Immature natural killer cell (primary cell): Measurements from ENCODE around the gene WHRN. TPM values are rescaled to one million over a fixed set of nuclear protein-coding genes. Genes with fewer than 3 reads are reported as not detected.

Experiments used
- DNase-seq, 3 donors: peaks; one replicate each; pipeline ENCODE4 v3.0.0; 2022; ENCODE audit warnings: mixed read lengths in 1 of 3
- H3K27ac Mint-ChIP-seq, 6 donors: one replicate each; pipeline ENCODE4 v1.8.0; 2020; ENCODE audit warnings: mixed read lengths in 6 of 6, mild to moderate bottlenecking in 5 of 6, inconsistent platforms in 4 of 6, moderate library complexity in 3 of 6
- H3K27me3 Mint-ChIP-seq, 3 donors: one replicate each; pipeline ENCODE4 v1.8.0; 2020 to 2021; ENCODE audit warnings: low read depth in 3 of 3, mild to moderate bottlenecking in 3 of 3, mixed read lengths in 3 of 3, moderate library complexity in 3 of 3, inconsistent platforms in 1 of 3
- H3K36me3 Mint-ChIP-seq, 3 donors: one replicate each; pipeline ENCODE4 v1.8.0; 2020; ENCODE audit warnings: mixed read lengths in 3 of 3, inconsistent platforms in 2 of 3, mild to moderate bottlenecking in 2 of 3
- H3K4me1 Mint-ChIP-seq, 2 donors: one replicate each; pipeline ENCODE4 v1.8.0; 2020; ENCODE audit warnings: inconsistent platforms in 2 of 2, mild to moderate bottlenecking in 2 of 2, mixed read lengths in 2 of 2, moderate library complexity in 1 of 2
- H3K4me3 Mint-ChIP-seq, 5 donors: one replicate each; pipeline ENCODE4 v1.8.0; 2020; ENCODE audit warnings: mild to moderate bottlenecking in 5 of 5, mixed read lengths in 5 of 5, inconsistent platforms in 3 of 5, moderate library complexity in 3 of 5
- H3K9me3 Mint-ChIP-seq, 6 donors: one replicate each; pipeline ENCODE4 v1.8.0; 2020; ENCODE audit warnings: mild to moderate bottlenecking in 6 of 6, mixed read lengths in 6 of 6, inconsistent platforms in 4 of 6, moderate library complexity in 3 of 6
- polyA plus RNA-seq, 3 donors: library from polyadenylated mRNA; unstranded; fragments of 300-500 nt; fragmentation: Illumina TruSeq; gene quantifications; one replicate each; pipeline ENCODE4 v1.2.3, GENCODE V29; 2021

Gene WHRN
- polyA plus RNA-seq, 3 donors from 2014 or later, result 0.22 to 1.4 (median 1.0) TPM

GRCh38 chr9:114373960-114374730 lies 131.1 kb downstream of the WHRN start:
- peak overlapping the region; percentile 90 to 97 (median 94) for H3K27ac Mint-ChIP-seq
- peaks cover 46 to 75% (median 71%) of the 10 kb centered on the region in 3 donors for H3K27me3 Mint-ChIP-seq
- DNase-seq, result peak in 1 of 3 donors; percentile 23
- peaks cover 38 to 62% (median 46%) of the 10 kb centered on the region in 3 donors for H3K36me3 Mint-ChIP-seq
- peaks cover 0 to 4% (median 0%) of the 10 kb centered on the region in 6 donors for H3K9me3 Mint-ChIP-seq
- H3K4me1 Mint-ChIP-seq, result peaks cover 94% of the 10 kb centered on the region in 2 donors
- H3K4me3 Mint-ChIP-seq, result peak overlapping the region; percentile 68 to 75 (median 72)

- peaks cover 28 to 55% (median 39%) of the 10 kb centered on the region in 3 donors for H3K36me3 Mint-ChIP-seq
Observed at GRCh38 chr9:114372921-114373448, 132.3 kb downstream of the WHRN start.

GRCh38 chr9:114371973-114372917 lies 133.0 kb downstream of the WHRN start:
- peaks cover 52 to 83% (median 76%) of the 10 kb centered on the region in 3 donors for H3K27me3 Mint-ChIP-seq
- H3K4me3 Mint-ChIP-seq, result peak overlapping the region; percentile 71 to 85 (median 81)
- H3K4me1 Mint-ChIP-seq, result peaks cover 93% of the 10 kb centered on the region in 2 donors
- peaks cover 0 to 4% (median 0%) of the 10 kb centered on the region in 6 donors for H3K9me3 Mint-ChIP-seq
- peak; percentile 73 to 80 (median 80) for DNase-seq
- H3K36me3 Mint-ChIP-seq, result peaks cover 22 to 54% (median 36%) of the 10 kb centered on the region in 3 donors
- peak overlapping the region; percentile 90 to 97 (median 94) for H3K27ac Mint-ChIP-seq

More at GRCh38 chr9:114372921-114373448, 132.3 kb downstream of the WHRN start:
- Mint-ChIP-seq H3K9me3 (peaks cover 0 to 4% (median 0%) of the 10 kb centered on the region in 6 donors), H3K27me3 (peaks cover 51 to 83% (median 76%) of the 10 kb centered on the region in 3 donors), H3K4me1 (peaks cover 93% of the 10 kb centered on the region in 2 donors), H3K4me3 (peak overlapping the region; percentile 71 to 85 (median 81)), H3K27ac (peak overlapping the region; percentile 90 to 97 (median 94))
- DNase-seq, result peak; percentile 95 to 96 (median 95)

- H3K4me1 Mint-ChIP-seq, result peaks cover 93% of the 10 kb centered on the region in 2 donors
- DNase-seq, result peak in 1 of 3 donors; percentile 22
- peaks cover 27 to 54% (median 40%) of the 10 kb centered on the region in 3 donors for H3K36me3 Mint-ChIP-seq
- H3K4me3 Mint-ChIP-seq, result peak overlapping the region; percentile 71 to 85 (median 81)
- peak overlapping the region; percentile 90 to 97 (median 94) for H3K27ac Mint-ChIP-seq
- H3K27me3 Mint-ChIP-seq, result peaks cover 56 to 85% (median 75%) of the 10 kb centered on the region in 3 donors
- peaks cover 0 to 4% (median 0%) of the 10 kb centered on the region in 6 donors for H3K9me3 Mint-ChIP-seq
Observed at GRCh38 chr9:114371343-114371944, 133.8 kb downstream of the WHRN start.

- H3K27me3 Mint-ChIP-seq, result peaks cover 60 to 87% (median 74%) of the 10 kb centered on the region in 3 donors
- peak in 1 of 3 donors; percentile 41 for DNase-seq
- H3K4me1 Mint-ChIP-seq, result peaks cover 96% of the 10 kb centered on the region in 2 donors
- peak overlapping the region; percentile 71 to 85 (median 81) for H3K4me3 Mint-ChIP-seq
- peaks cover 0 to 4% (median 0%) of the 10 kb centered on the region in 6 donors for H3K9me3 Mint-ChIP-seq
- peak overlapping the region; percentile 90 to 97 (median 94) for H3K27ac Mint-ChIP-seq
- peaks cover 27 to 52% (median 38%) of the 10 kb centered on the region in 3 donors for H3K36me3 Mint-ChIP-seq
Observed at GRCh38 chr9:114370968-114371320, 134.3 kb downstream of the WHRN start.

- peaks cover 59 to 86% (median 69%) of the 10 kb centered on the region in 3 donors for H3K27me3 Mint-ChIP-seq
- DNase-seq, result peak in 1 of 3 donors; percentile 25
Observed at GRCh38 chr9:114370251-114370967, 134.9 kb downstream of the WHRN start.

GRCh38 chr9:114369216-114370130 lies 135.8 kb downstream of the WHRN start:
- H3K4me3 Mint-ChIP-seq, result peak overlapping the region; percentile 29 to 66 (median 57)
- peaks cover 94 to 96% of the 10 kb centered on the region in 2 donors for H3K4me1 Mint-ChIP-seq
- peaks cover 58 to 84% (median 67%) of the 10 kb centered on the region in 3 donors for H3K27me3 Mint-ChIP-seq
- peak; percentile 92 to 94 (median 94) for DNase-seq
- H3K9me3 Mint-ChIP-seq, result peaks cover 0 to 4% (median 0%) of the 10 kb centered on the region in 6 donors
- peaks cover 22 to 47% (median 30%) of the 10 kb centered on the region in 3 donors for H3K36me3 Mint-ChIP-seq
- peak overlapping the region; percentile 90 to 97 (median 94) for H3K27ac Mint-ChIP-seq

More at GRCh38 chr9:114370251-114370967, 134.9 kb downstream of the WHRN start:
- H3K9me3 Mint-ChIP-seq, result peaks cover 0 to 4% (median 0%) of the 10 kb centered on the region in 6 donors
- H3K36me3 Mint-ChIP-seq, result peaks cover 24 to 51% (median 34%) of the 10 kb centered on the region in 3 donors
- H3K4me3 Mint-ChIP-seq, result peak overlapping the region; percentile 31 to 85 (median 75)
- H3K4me1 Mint-ChIP-seq, result peaks cover 95 to 96% of the 10 kb centered on the region in 2 donors
- H3K27ac Mint-ChIP-seq, result peak overlapping the region; percentile 90 to 97 (median 94)

- peaks cover 30 to 51% (median 36%) of the 10 kb centered on the region in 3 donors for H3K36me3 Mint-ChIP-seq
- H3K27me3 Mint-ChIP-seq, result peaks cover 59 to 82% (median 69%) of the 10 kb centered on the region in 3 donors
- H3K9me3 Mint-ChIP-seq, result peaks cover 0 to 4% (median 0%) of the 10 kb centered on the region in 6 donors
- peak; percentile 49 to 69 (median 68) for DNase-seq
- peak overlapping the region; percentile 90 to 100 (median 94) for H3K27ac Mint-ChIP-seq
- H3K4me3 Mint-ChIP-seq, result peak overlapping the region; percentile 50 to 89 (median 63)
- H3K4me1 Mint-ChIP-seq, result peaks cover 95 to 98% of the 10 kb centered on the region in 2 donors
Observed at GRCh38 chr9:114367772-114368569, 137.3 kb downstream of the WHRN start.

- Mint-ChIP-seq H3K27ac (peak overlapping the region; percentile 90 to 100 (median 94)), H3K9me3 (peaks cover 0 to 4% (median 0%) of the 10 kb centered on the region in 6 donors), H3K4me1 (peaks cover 94 to 98% of the 10 kb centered on the region in 2 donors), H3K36me3 (peaks cover 33 to 54% (median 38%) of the 10 kb centered on the region in 3 donors), H3K27me3 (peaks cover 57 to 80% (median 63%) of the 10 kb centered on the region in 3 donors), H3K4me3 (peak overlapping the region; percentile 63 to 89 (median 74))
- DNase-seq, result peak in 1 of 3 donors; percentile 26
Observed at GRCh38 chr9:114367366-114367765, 137.9 kb downstream of the WHRN start.

- peaks cover 0 to 4% (median 0%) of the 10 kb centered on the region in 6 donors for H3K9me3 Mint-ChIP-seq
- peaks cover 50 to 72% (median 58%) of the 10 kb centered on the region in 3 donors for H3K27me3 Mint-ChIP-seq
- H3K27ac Mint-ChIP-seq, result peak overlapping the region; percentile 90 to 100 (median 94)
- peak; percentile 82 to 90 (median 88) for DNase-seq
- peak overlapping the region; percentile 63 to 89 (median 74) for H3K4me3 Mint-ChIP-seq
- peaks cover 92 to 93% of the 10 kb centered on the region in 2 donors for H3K4me1 Mint-ChIP-seq
- H3K36me3 Mint-ChIP-seq, result peaks cover 29 to 51% (median 41%) of the 10 kb centered on the region in 3 donors
Observed at GRCh38 chr9:114366334-114367128, 138.7 kb downstream of the WHRN start.
